Astrocyte (in vitro differentiated cells and primary cell): ENCODE data around the gene GHDC. TPM values are rescaled to one million over a fixed set of nuclear protein-coding genes. Genes with fewer than 3 reads are reported as not detected.
"Not testable (repeated sequence)": the region's sequence is repeated elsewhere in the genome, so short reads cannot be mapped to it uniquely, and the experiment has no call there.

ENCODE experiments used
- DNase-seq: peaks from one replicate; pipeline ENCODE4 v3.0.0-alpha.2; 2010; ENCODE audit warnings: low read depth
- FAIRE-seq: peaks from 2 replicates; lab custom pipeline; 2011; peaks lifted over from hg19 to GRCh38; lab: Jason Lieb, UNC
- H2AFZ ChIP-seq: 2 replicates; pipeline ENCODE4 v1.6.0; 2012; ENCODE audit warnings: low read depth, low read length, inconsistent platforms
- H3K27ac ChIP-seq: 2 replicates; pipeline ENCODE4 v1.5.1; 2011; ENCODE audit warnings: low read depth, low read length, inconsistent platforms
- H3K27me3 ChIP-seq: 2 replicates; pipeline ENCODE4 v1.6.0; 2011; ENCODE audit warnings: low read length, inconsistent platforms; ENCODE audit not compliant: insufficient read depth
- H3K36me3 ChIP-seq: 2 replicates; pipeline ENCODE4 v1.5.1; 2011; ENCODE audit warnings: low read length, inconsistent platforms; ENCODE audit not compliant: insufficient read depth
- H3K4me1 ChIP-seq: 2 replicates; pipeline ENCODE4 v1.5.1; 2011; ENCODE audit warnings: low read length, inconsistent platforms; ENCODE audit not compliant: insufficient read depth
- H3K4me2 ChIP-seq: 2 replicates; pipeline ENCODE4 v1.6.0; 2012; ENCODE audit warnings: low read length, inconsistent platforms
- H3K4me3 ChIP-seq: 2 replicates; pipeline ENCODE4 v1.5.1; 2011; ENCODE audit warnings: low read depth, mild to moderate bottlenecking, low read length, inconsistent platforms; ENCODE audit not compliant: insufficient read depth
- H3K79me2 ChIP-seq: 2 replicates; pipeline ENCODE4 v1.6.0; 2012; ENCODE audit warnings: mild to moderate bottlenecking, low read length, inconsistent platforms; ENCODE audit not compliant: insufficient read depth
- H3K9ac ChIP-seq: 2 replicates; pipeline ENCODE4 v1.6.0; 2012; ENCODE audit warnings: mild to moderate bottlenecking, low read length, inconsistent platforms
- H3K9me3 ChIP-seq: 2 replicates; pipeline ENCODE4 v1.5.1; 2012; ENCODE audit warnings: low read depth, mild to moderate bottlenecking, low read length, inconsistent platforms; ENCODE audit not compliant: insufficient read depth
- H4K20me1 ChIP-seq: 2 replicates; pipeline ENCODE4 v1.6.0; 2012; ENCODE audit warnings: low read length, inconsistent platforms; ENCODE audit not compliant: insufficient read depth
- H3K27ac Mint-ChIP-seq: one replicate; pipeline ENCODE4 v1.8.0; 2021; ENCODE audit warnings: mild to moderate bottlenecking, mixed read lengths; ENCODE audit not compliant: unreplicated experiment
- H3K27me3 Mint-ChIP-seq: one replicate; pipeline ENCODE4 v1.8.0; 2021; ENCODE audit warnings: low read depth, mixed read lengths; ENCODE audit not compliant: unreplicated experiment
- H3K36me3 Mint-ChIP-seq: one replicate; pipeline ENCODE4 v1.8.0; 2021; ENCODE audit warnings: low read depth, mixed read lengths; ENCODE audit not compliant: unreplicated experiment
- H3K4me1 Mint-ChIP-seq: one replicate; pipeline ENCODE4 v1.8.0; 2021; ENCODE audit warnings: low read depth, mixed read lengths; ENCODE audit not compliant: unreplicated experiment
- H3K4me3 Mint-ChIP-seq: one replicate; pipeline ENCODE4 v1.8.0; 2021; ENCODE audit warnings: mild to moderate bottlenecking, moderate library complexity, mixed read lengths; ENCODE audit not compliant: unreplicated experiment
- H3K9me3 Mint-ChIP-seq: one replicate; pipeline ENCODE4 v1.8.0; 2021; ENCODE audit warnings: mild to moderate bottlenecking, mixed read lengths; ENCODE audit not compliant: unreplicated experiment
- CTCF ChIP-seq: IDR thresholded peaks from 2 replicates; pipeline ENCODE4 v1.5.1; 2011; ENCODE audit warnings: low read depth, mild to moderate bottlenecking, inconsistent platforms, low read length, moderate library complexity; ENCODE audit not compliant: insufficient read depth
- EZH2 ChIP-seq: IDR thresholded peaks from 2 replicates; pipeline ENCODE4 v1.6.1; 2012; ENCODE audit warnings: mild to moderate bottlenecking, low read length, inconsistent platforms; ENCODE audit not compliant: insufficient read depth
- total RNA-seq: library from RNA; stranded (reverse); gene quantifications from 2 replicates; pipeline ENCODE4 v1.2.1, GENCODE V29; 2021

GHDC gene
- total RNA-seq, 1 donor from 2014 or later = 0.64 TPM

- H3K9ac ChIP-seq = no peak overlapping the region
- no peak overlapping the region for H3K4me3 ChIP-seq
- peaks cover 49% of the 10 kb centered on the region for H3K4me1 Mint-ChIP-seq
- H3K27ac ChIP-seq = no peak overlapping the region
- H3K27me3 Mint-ChIP-seq = no peaks in the 10 kb centered on the region
- no peaks in the 10 kb centered on the region for H3K27me3 ChIP-seq
- no peak overlapping the region for H2AFZ ChIP-seq
- H3K79me2 ChIP-seq = peaks cover 83% of the 10 kb centered on the region
- H3K27ac Mint-ChIP-seq = peak overlapping the region; percentile 69
- H3K9me3 ChIP-seq = no peaks in the 10 kb centered on the region
- no peak for TF ChIP-seq EZH2
- no peak for TF ChIP-seq CTCF
- peaks cover 71% of the 10 kb centered on the region for H4K20me1 ChIP-seq
- H3K36me3 ChIP-seq = peaks cover 3% of the 10 kb centered on the region
- H3K36me3 Mint-ChIP-seq = peaks cover 11% of the 10 kb centered on the region
- H3K4me1 ChIP-seq = peaks cover 20% of the 10 kb centered on the region
- H3K4me2 ChIP-seq = peak overlapping the region; percentile 69
- no peak for DNase-seq
- FAIRE-seq = no peak
- H3K4me3 Mint-ChIP-seq = peak overlapping the region; percentile 62
- no peaks in the 10 kb centered on the region for H3K9me3 Mint-ChIP-seq
Observed at GRCh38 chr17:42141382-42141781, 52.9 kb downstream of the GHDC start.

GRCh38 chr17:42140690-42141089 lies 53.6 kb downstream of the GHDC start:
- H3K9me3 Mint-ChIP-seq, H3K9ac ChIP-seq, H3K27ac ChIP-seq, H3K27me3 ChIP-seq, FAIRE-seq, DNase-seq, H2AFZ ChIP-seq, H3K4me2 ChIP-seq, H3K36me3 ChIP-seq, H3K4me3 ChIP-seq, H3K27me3 Mint-ChIP-seq, H3K9me3 ChIP-seq, H3K27ac Mint-ChIP-seq: not testable (repeated sequence)
- H3K36me3 Mint-ChIP-seq = peaks cover 12% of the 10 kb centered on the region
- peaks cover 71% of the 10 kb centered on the region for H4K20me1 ChIP-seq
- peak overlapping the region; percentile 62 for H3K4me3 Mint-ChIP-seq
- peaks cover 55% of the 10 kb centered on the region for H3K4me1 Mint-ChIP-seq
- peaks cover 27% of the 10 kb centered on the region for H3K4me1 ChIP-seq
- peaks cover 86% of the 10 kb centered on the region for H3K79me2 ChIP-seq

Other genes with a start within 250 kb of the GHDC start
- gene CNP, start 227.7 kb downstream of the GHDC start, total RNA-seq = 169 and 177 TPM in 2 replicates
- 82.9 and 96.0 TPM in 2 replicates for gene DNAJC7, start 177.1 kb downstream of the GHDC start, total RNA-seq
- 60.5 and 66.0 TPM in 2 replicates for gene NKIRAS2, start 174.4 kb downstream of the GHDC start, total RNA-seq
- 0.19 and 0.23 TPM in 2 replicates for gene C17orf113, start 143.9 kb downstream of the GHDC start, total RNA-seq
- gene ZNF385C, start 96.0 kb downstream of the GHDC start, total RNA-seq = 0.36 and 0.39 TPM in 2 replicates
- 5.4 and 5.5 TPM in 2 replicates for gene DHX58, start 81.8 kb downstream of the GHDC start, total RNA-seq
- 23.6 and 25.5 TPM in 2 replicates for gene KAT2A, start 73.1 kb downstream of the GHDC start, total RNA-seq
- not detected in 2 replicates for gene HSPB9, start 71.7 kb downstream of the GHDC start, total RNA-seq
- 201 and 209 TPM in 2 replicates for gene RAB5C, start 39.5 kb downstream of the GHDC start, total RNA-seq
- not detected in 2 replicates for gene KCNH4, start 13.4 kb downstream of the GHDC start, total RNA-seq
- gene HCRT, start 9.0 kb downstream of the GHDC start, total RNA-seq = not detected in 2 replicates
- gene STAT5B, start 81.9 kb upstream of the GHDC start, total RNA-seq = 23.1 and 23.7 TPM in 2 replicates
- gene STAT5A, start 94.0 kb upstream of the GHDC start, total RNA-seq = 0.77 and 1.9 TPM in 2 replicates
- gene STAT3, start 193.9 kb upstream of the GHDC start, total RNA-seq = 145 and 154 TPM in 2 replicates
- 602 and 644 TPM in 2 replicates for gene CAVIN1, start 228.8 kb upstream of the GHDC start, total RNA-seq